Measurements from ENCODE around the gene TSPAN31. TPM values are rescaled to one million over a fixed set of nuclear protein-coding genes. Genes with fewer than 3 reads are reported as not detected.

Gene TSPAN31
- total and polyA plus RNA-seq, 9 of the 15 experiments (the other 6 are each of a cell fraction or from before 2014, with no cell fraction given), result 11.3 to 26.4 (median 14.3) TPM

DNA sequence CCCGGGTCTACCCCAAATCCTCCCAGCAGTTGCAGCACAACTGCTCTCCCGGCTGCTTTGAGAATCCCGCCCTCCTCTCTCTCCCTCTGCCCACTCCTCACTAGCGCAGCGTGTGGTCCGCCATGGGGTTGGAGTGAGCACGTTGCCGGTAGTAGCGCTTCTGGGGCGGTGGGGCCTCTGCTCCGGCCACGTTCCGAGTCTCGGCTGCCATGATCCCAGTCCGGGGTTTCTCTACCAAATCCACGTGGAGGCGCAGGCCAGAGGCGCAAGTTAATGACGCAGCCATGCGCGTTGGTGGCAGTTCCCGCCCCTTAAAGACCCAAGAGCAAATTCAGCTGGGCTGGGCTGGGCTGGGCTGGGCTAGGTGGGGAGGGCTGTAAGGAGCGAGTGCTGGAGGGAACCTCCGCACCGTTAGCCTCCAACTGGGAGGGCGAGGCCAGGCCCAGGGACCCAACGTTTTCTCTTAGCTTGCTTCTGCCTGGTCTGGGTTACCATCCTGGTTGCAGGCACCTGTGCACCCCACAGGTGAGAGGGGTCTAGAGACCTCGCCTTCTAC, 27.1 kb downstream of the TSPAN31 start, which contains the start of gene METTL1 (continued):
- TF ChIP-seq, protein P1, sequence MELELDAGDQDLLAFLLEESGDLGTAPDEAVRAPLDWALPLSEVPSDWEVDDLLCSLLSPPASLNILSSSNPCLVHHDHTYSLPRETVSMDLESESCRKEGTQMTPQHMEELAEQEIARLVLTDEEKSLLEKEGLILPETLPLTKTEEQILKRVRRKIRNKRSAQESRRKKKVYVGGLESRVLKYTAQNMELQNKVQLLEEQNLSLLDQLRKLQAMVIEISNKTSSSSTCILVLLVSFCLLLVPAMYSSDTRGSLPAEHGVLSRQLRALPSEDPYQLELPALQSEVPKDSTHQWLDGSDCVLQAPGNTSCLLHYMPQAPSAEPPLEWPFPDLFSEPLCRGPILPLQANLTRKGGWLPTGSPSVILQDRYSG (tag; conservative IDR thresholded peaks at IDR 0.05; ENCODE audit: low read depth), result no peak
- TF ChIP-seq, protein P2, sequence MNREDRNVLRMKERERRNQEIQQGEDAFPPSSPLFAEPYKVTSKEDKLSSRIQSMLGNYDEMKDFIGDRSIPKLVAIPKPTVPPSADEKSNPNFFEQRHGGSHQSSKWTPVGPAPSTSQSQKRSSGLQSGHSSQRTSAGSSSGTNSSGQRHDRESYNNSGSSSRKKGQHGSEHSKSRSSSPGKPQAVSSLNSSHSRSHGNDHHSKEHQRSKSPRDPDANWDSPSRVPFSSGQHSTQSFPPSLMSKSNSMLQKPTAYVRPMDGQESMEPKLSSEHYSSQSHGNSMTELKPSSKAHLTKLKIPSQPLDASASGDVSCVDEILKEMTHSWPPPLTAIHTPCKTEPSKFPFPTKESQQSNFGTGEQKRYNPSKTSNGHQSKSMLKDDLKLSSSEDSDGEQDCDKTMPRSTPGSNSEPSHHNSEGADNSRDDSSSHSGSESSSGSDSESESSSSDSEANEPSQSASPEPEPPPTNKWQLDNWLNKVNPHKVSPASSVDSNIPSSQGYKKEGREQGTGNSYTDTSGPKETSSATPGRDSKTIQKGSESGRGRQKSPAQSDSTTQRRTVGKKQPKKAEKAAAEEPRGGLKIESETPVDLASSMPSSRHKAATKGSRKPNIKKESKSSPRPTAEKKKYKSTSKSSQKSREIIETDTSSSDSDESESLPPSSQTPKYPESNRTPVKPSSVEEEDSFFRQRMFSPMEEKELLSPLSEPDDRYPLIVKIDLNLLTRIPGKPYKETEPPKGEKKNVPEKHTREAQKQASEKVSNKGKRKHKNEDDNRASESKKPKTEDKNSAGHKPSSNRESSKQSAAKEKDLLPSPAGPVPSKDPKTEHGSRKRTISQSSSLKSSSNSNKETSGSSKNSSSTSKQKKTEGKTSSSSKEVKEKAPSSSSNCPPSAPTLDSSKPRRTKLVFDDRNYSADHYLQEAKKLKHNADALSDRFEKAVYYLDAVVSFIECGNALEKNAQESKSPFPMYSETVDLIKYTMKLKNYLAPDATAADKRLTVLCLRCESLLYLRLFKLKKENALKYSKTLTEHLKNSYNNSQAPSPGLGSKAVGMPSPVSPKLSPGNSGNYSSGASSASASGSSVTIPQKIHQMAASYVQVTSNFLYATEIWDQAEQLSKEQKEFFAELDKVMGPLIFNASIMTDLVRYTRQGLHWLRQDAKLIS (CRISPR knock-in tag; IDR thresholded peaks at IDR 0.05), result peak; percentile 64; the same call in 1 of the 2 replicates
- TF ChIP-seq ZBTB7A (IDR thresholded peaks at IDR 0.05; ENCODE audit: borderline replicate concordance, control insufficient read depth, low read depth, low read length) (peak; percentile 39; the same call in 1 of the 2 replicates), ZNF695 (CRISPR knock-in tag; IDR thresholded peaks at IDR 0.05) (no peak), NEUROD1 (IDR thresholded peaks at IDR 0.05; ENCODE audit: borderline replicate concordance, low read depth, low read length, partially characterized antibody) (peak; percentile 95), NR2C1 (IDR thresholded peaks at IDR 0.05) (peak; percentile 41), NR2C1 (tag; IDR thresholded peaks at IDR 0.05) (no peak), MEIS2 (IDR thresholded peaks at IDR 0.05; ENCODE audit: partially characterized antibody) (peak; percentile 3), GABPA (tag; conservative IDR thresholded peaks at IDR 0.05; ENCODE audit: low read depth) (peak; percentile 38), CXXC5 (CRISPR knock-in tag; IDR thresholded peaks at IDR 0.05) (peak; percentile 99), KLF1 (tag; IDR thresholded peaks at IDR 0.05) (0 out of 2 replicates have a peak, but pooled peaks have one; percentile 28), YY1 (IDR thresholded peaks at IDR 0.05; ENCODE audit: borderline replicate concordance in 1 of 3, control insufficient read depth in 1 of 3, extremely low read depth in 1 of 3, insufficient read depth in 3 of 3, insufficient read length in 1 of 3, insufficient replicate concordance in 2 of 3, low read depth in 1 of 3, low read length in 2 of 3) (peak; percentile 76 to 92 (median 88)), ZNF589 (CRISPR knock-in tag; IDR thresholded peaks at IDR 0.05; ENCODE audit: low read depth) (peak; percentile 39; the same call in 1 of the 2 replicates)
- TF ChIP-seq, protein P3, sequence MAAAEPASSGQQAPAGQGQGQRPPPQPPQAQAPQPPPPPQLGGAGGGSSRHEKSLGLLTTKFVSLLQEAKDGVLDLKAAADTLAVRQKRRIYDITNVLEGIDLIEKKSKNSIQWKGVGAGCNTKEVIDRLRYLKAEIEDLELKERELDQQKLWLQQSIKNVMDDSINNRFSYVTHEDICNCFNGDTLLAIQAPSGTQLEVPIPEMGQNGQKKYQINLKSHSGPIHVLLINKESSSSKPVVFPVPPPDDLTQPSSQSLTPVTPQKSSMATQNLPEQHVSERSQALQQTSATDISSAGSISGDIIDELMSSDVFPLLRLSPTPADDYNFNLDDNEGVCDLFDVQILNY (CRISPR knock-in tag; IDR thresholded peaks at IDR 0.05), result peak; percentile 74; the same call in 1 of the 2 replicates
- TF ChIP-seq, protein P4, sequence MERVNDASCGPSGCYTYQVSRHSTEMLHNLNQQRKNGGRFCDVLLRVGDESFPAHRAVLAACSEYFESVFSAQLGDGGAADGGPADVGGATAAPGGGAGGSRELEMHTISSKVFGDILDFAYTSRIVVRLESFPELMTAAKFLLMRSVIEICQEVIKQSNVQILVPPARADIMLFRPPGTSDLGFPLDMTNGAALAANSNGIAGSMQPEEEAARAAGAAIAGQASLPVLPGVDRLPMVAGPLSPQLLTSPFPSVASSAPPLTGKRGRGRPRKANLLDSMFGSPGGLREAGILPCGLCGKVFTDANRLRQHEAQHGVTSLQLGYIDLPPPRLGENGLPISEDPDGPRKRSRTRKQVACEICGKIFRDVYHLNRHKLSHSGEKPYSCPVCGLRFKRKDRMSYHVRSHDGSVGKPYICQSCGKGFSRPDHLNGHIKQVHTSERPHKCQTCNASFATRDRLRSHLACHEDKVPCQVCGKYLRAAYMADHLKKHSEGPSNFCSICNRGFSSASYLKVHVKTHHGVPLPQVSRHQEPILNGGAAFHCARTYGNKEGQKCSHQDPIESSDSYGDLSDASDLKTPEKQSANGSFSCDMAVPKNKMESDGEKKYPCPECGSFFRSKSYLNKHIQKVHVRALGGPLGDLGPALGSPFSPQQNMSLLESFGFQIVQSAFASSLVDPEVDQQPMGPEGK (CRISPR knock-in tag; IDR thresholded peaks at IDR 0.05; ENCODE audit: borderline replicate concordance), result no peak

Measured in K562 (cell line).